CD4-positive, CD25-positive, alpha-beta regulatory T cell (primary cell): ENCODE data around the gene SUPT20HL1. TPM values are rescaled to one million over a fixed set of nuclear protein-coding genes. Genes with fewer than 3 reads are reported as not detected.
"Not testable (repeated sequence)": the region's sequence is repeated elsewhere in the genome, so short reads cannot be mapped to it uniquely, and the experiment has no call there.

Source experiments
- ATAC-seq, 2 donors: fragments of 150-1000 bp; cut with Tn5 transposase; one replicate each; pipeline ENCODE4 v1.10.0; 2021; ENCODE audit warnings: low read depth in 2 of 2, moderate number of reproducible peaks in 2 of 2, moderate library complexity in 1 of 2
- DNase-seq, 3 donors: peaks; one replicate each; pipeline versions ENCODE4 v3.0.0 to v3.0.0-alpha.2; 2012 to 2022; ENCODE audit warnings: mixed read lengths in 1 of 3
- H3K27ac ChIP-seq: one replicate; pipeline ENCODE4 v1.7.0; 2013; ENCODE audit warnings: mild to moderate bottlenecking, low read length; ENCODE audit not compliant: insufficient read depth, poor library complexity, severe bottlenecking
- H3K27me3 ChIP-seq: one replicate; pipeline ENCODE4 v1.7.0; 2013; ENCODE audit warnings: low read length; ENCODE audit not compliant: control insufficient read depth, insufficient read depth
- H3K36me3 ChIP-seq: one replicate; pipeline ENCODE4 v1.7.0; 2013; ENCODE audit warnings: mild to moderate bottlenecking, low read length, moderate library complexity; ENCODE audit not compliant: control insufficient read depth, insufficient read depth
- H3K4me1 ChIP-seq: 2 replicates; pipeline ENCODE4 v1.7.0; 2013; ENCODE audit warnings: mild to moderate bottlenecking, low read length; ENCODE audit not compliant: insufficient read depth, control insufficient read depth, poor library complexity, severe bottlenecking
- H3K4me3 ChIP-seq: one replicate; pipeline ENCODE4 v1.7.0; 2013; ENCODE audit warnings: low read depth, mild to moderate bottlenecking, low read length, moderate library complexity
- H3K9me3 ChIP-seq, 2 experiments: 1 replicate in 1 of 2; 2 replicates in 1 of 2; pipeline ENCODE4 v1.7.0; 2013; ENCODE audit warnings: low read length in 2 of 2, mild to moderate bottlenecking in 1 of 2, moderate library complexity in 1 of 2; ENCODE audit not compliant: control insufficient read depth in 2 of 2
- H3K27ac Mint-ChIP-seq, 3 donors: one replicate each; pipeline ENCODE4 v1.8.0; 2020 to 2022; ENCODE audit warnings: mild to moderate bottlenecking in 3 of 3, mixed read lengths in 3 of 3, moderate library complexity in 2 of 3
- H3K27me3 Mint-ChIP-seq: one replicate; pipeline ENCODE4 v1.8.0; 2022; ENCODE audit warnings: mild to moderate bottlenecking, mixed read lengths
- H3K36me3 Mint-ChIP-seq: one replicate; pipeline ENCODE4 v1.8.0; 2020; ENCODE audit warnings: mixed read lengths
- H3K4me1 Mint-ChIP-seq, 4 donors: one replicate each; pipeline ENCODE4 v1.8.0; 2020 to 2022; ENCODE audit warnings: mixed read lengths in 4 of 4, mild to moderate bottlenecking in 1 of 4
- H3K4me3 Mint-ChIP-seq, 4 donors: one replicate each; pipeline ENCODE4 v1.8.0; 2020 to 2022; ENCODE audit warnings: mild to moderate bottlenecking in 4 of 4, mixed read lengths in 4 of 4, moderate library complexity in 3 of 4
- H3K9me3 Mint-ChIP-seq, 7 donors: one replicate each; pipeline ENCODE4 v1.8.0; 2020 to 2022; ENCODE audit warnings: mixed read lengths in 7 of 7, mild to moderate bottlenecking in 3 of 7, moderate library complexity in 2 of 7
- polyA plus RNA-seq, 4 donors: library from polyadenylated mRNA; unstranded; fragments of 300-500 nt; fragmentation: Illumina TruSeq; gene quantifications; one replicate each; pipeline ENCODE4 v1.2.3, GENCODE V29; 2021
- total RNA-seq: library from RNA; stranded (reverse); gene quantifications from one replicate; pipeline ENCODE4 v1.2.3, GENCODE V29; 2022

SUPT20HL1 gene
- total and polyA plus RNA-seq, 5 donors from 2014 or later = not detected

DNA sequence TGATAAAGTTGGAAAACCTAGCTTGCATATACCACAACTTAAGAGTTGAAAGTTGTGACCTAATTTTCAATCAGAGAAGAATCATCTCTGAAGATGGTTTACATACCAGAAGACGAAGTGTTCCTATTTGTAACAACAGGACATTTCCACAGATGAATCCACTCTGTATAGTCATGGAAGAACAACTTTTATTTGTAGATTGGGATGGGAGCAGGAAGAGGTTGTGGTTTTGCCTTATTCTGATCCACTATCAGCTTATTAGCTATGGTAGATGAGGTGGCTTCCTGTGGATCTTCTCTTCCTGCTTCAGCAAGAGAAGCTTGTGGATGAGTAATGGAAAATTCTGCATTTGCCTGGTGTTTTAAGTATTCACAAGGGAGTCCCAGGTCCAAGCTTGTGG, 18.6 kb upstream of the SUPT20HL1 start:
- Mint-ChIP-seq H3K36me3 (no peaks in the 10 kb centered on the region), H3K27me3 (no peaks in the 10 kb centered on the region), H3K9me3 (no peaks in the 10 kb centered on the region), H3K27ac (no peak overlapping the region), H3K4me3 (peak overlapping the region in 1 of 4 donors; percentile 65), H3K4me1 (peaks cover 0 to 7% (median 2%) of the 10 kb centered on the region in 4 donors)
- no peak overlapping the region for H3K4me3 ChIP-seq
- H3K27ac ChIP-seq = no peak overlapping the region
- H3K27me3 ChIP-seq = no peaks in the 10 kb centered on the region
- DNase-seq = no peak
- H3K36me3 ChIP-seq = no peaks in the 10 kb centered on the region
- no peaks in the 10 kb centered on the region for H3K9me3 ChIP-seq
- no peaks in the 10 kb centered on the region for H3K4me1 ChIP-seq
- ATAC-seq = no peak

GRCh38 chrX:24343719-24344118, 16.7 kb upstream of the SUPT20HL1 start:
- no peak overlapping the region for H3K27ac Mint-ChIP-seq

DNA sequence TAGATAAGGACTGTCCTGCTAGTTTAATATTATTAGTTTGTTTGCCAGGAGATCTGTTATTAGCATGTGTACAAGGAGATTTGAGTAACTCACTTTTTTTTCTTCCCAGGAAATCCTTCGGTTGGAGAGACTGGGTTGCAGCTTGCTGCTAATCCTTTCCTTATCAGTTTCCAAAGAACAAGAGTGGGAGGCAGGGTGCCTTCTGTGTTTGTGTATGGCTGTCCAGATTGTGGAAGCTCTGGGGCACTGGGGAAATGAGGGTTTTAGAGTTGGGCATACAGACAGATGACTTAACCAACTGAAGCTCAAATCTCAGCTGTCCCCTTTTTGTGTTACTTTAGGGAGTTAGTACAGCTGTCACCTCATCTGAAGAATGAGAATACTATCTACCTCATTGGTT, 12.6 kb upstream of the SUPT20HL1 start:
- H3K9me3 Mint-ChIP-seq = peaks cover 0 to 2% (median 0%) of the 10 kb centered on the region in 7 donors
- Histone ChIP-seq H3K4me1 (no peaks in the 10 kb centered on the region), H3K9me3 (no peaks in the 10 kb centered on the region), H3K27ac (no peak overlapping the region), H3K36me3 (no peaks in the 10 kb centered on the region), H3K4me3 (no peak overlapping the region), H3K27me3 (no peaks in the 10 kb centered on the region)
- ATAC-seq = no peak
- peaks cover 0 to 7% (median 2%) of the 10 kb centered on the region in 4 donors for H3K4me1 Mint-ChIP-seq
- H3K4me3 Mint-ChIP-seq = no peak overlapping the region
- H3K36me3 Mint-ChIP-seq = no peaks in the 10 kb centered on the region
- H3K27me3 Mint-ChIP-seq = no peaks in the 10 kb centered on the region
- DNase-seq = no peak
- H3K27ac Mint-ChIP-seq = no peak overlapping the region

More at GRCh38 chrX:24343719-24344118, 16.7 kb upstream of the SUPT20HL1 start:
- H3K4me1 ChIP-seq = no peaks in the 10 kb centered on the region
- DNase-seq (peak in 1 of 3 donors; percentile 18), ATAC-seq (no peak)
- Mint-ChIP-seq H3K27me3 (no peaks in the 10 kb centered on the region), H3K4me3 (peak overlapping the region in 1 of 4 donors; percentile 32), H3K36me3 (no peaks in the 10 kb centered on the region), H3K4me1 (peaks cover 0 to 7% (median 2%) of the 10 kb centered on the region in 4 donors), H3K9me3 (peaks cover 0 to 2% (median 0%) of the 10 kb centered on the region in 7 donors)
- H3K36me3 ChIP-seq = no peaks in the 10 kb centered on the region
- no peak overlapping the region for H3K27ac ChIP-seq
- H3K27me3 ChIP-seq = no peaks in the 10 kb centered on the region
- H3K9me3 ChIP-seq = no peaks in the 10 kb centered on the region
- no peak overlapping the region for H3K4me3 ChIP-seq

DNA sequence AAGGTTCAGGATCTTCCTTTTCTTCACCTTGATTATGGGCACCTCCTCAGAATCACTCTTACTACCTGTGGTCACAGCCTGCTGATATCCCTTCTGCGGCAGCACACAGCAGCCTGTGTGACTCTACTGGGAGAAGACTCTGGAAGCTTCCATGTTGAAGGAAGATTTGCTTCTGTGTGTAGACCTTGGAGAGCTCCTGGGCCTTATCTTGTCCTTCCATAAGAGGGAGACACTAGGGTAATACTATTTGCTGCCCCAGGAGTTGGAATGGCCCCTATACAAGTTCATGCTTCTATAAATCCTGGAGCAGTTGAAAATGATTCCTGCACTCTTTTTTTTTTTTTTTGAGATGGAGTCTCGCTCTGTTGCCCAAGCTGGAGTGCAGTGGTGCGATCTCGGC, 10.2 kb upstream of the SUPT20HL1 start:
- Histone ChIP-seq H3K4me1 (no peaks in the 10 kb centered on the region), H3K27me3 (no peaks in the 10 kb centered on the region), H3K36me3 (no peaks in the 10 kb centered on the region), H3K27ac (no peak overlapping the region), H3K9me3 (no peaks in the 10 kb centered on the region), H3K4me3 (no peak overlapping the region)
- DNase-seq (no peak), ATAC-seq (no peak)
- Mint-ChIP-seq H3K4me3 (no peak overlapping the region), H3K27me3 (no peaks in the 10 kb centered on the region), H3K9me3 (peaks cover 0 to 2% (median 0%) of the 10 kb centered on the region in 7 donors), H3K36me3 (no peaks in the 10 kb centered on the region), H3K4me1 (no peaks in the 10 kb centered on the region), H3K27ac (no peak overlapping the region)

- Histone ChIP-seq H3K27me3 (no peaks in the 10 kb centered on the region), H3K9me3 (no peaks in the 10 kb centered on the region), H3K4me1 (no peaks in the 10 kb centered on the region), H3K27ac (no peak overlapping the region), H3K4me3 (no peak overlapping the region), H3K36me3 (no peaks in the 10 kb centered on the region)
- peaks cover 0 to 2% (median 0%) of the 10 kb centered on the region in 7 donors for H3K9me3 Mint-ChIP-seq
- no peaks in the 10 kb centered on the region for H3K4me1 Mint-ChIP-seq
- no peak overlapping the region for H3K4me3 Mint-ChIP-seq
- no peak for ATAC-seq
- H3K27ac Mint-ChIP-seq = no peak overlapping the region
- H3K27me3 Mint-ChIP-seq = peaks cover 5% of the 10 kb centered on the region
- DNase-seq = no peak
- H3K36me3 Mint-ChIP-seq = no peaks in the 10 kb centered on the region
Observed at GRCh38 chrX:24355095-24355494, 5.3 kb upstream of the SUPT20HL1 start.

DNA sequence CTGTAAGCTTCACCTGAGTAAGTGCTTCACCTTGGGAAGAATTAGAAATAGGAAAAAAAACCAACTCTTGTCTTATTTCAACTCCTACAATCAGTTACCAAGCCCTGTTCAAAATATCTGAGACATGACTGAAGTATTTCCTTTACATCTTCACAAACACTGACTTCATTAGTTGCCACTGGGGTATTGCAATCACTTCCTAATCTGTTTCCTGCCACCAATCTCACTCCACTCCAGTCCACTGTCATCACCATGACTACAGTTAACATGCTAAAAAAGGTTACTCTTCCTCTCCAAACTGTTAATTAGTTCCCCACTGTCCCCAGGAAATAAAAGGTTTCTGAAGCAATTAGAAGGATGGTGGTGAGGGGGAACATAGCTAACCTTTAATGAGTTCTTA, 3.3 kb upstream of the SUPT20HL1 start:
- Mint-ChIP-seq H3K4me1 (no peaks in the 10 kb centered on the region), H3K36me3 (no peaks in the 10 kb centered on the region), H3K27me3 (peaks cover 5% of the 10 kb centered on the region), H3K4me3 (no peak overlapping the region), H3K9me3 (peaks cover 0 to 5% (median 0%) of the 10 kb centered on the region in 7 donors), H3K27ac (no peak overlapping the region)
- H3K36me3 ChIP-seq = no peaks in the 10 kb centered on the region
- no peak overlapping the region for H3K4me3 ChIP-seq
- H3K27ac ChIP-seq = no peak overlapping the region
- no peak for DNase-seq
- no peaks in the 10 kb centered on the region for H3K4me1 ChIP-seq
- H3K9me3 ChIP-seq = no peaks in the 10 kb centered on the region
- ATAC-seq = no peak
- H3K27me3 ChIP-seq = no peaks in the 10 kb centered on the region

DNA sequence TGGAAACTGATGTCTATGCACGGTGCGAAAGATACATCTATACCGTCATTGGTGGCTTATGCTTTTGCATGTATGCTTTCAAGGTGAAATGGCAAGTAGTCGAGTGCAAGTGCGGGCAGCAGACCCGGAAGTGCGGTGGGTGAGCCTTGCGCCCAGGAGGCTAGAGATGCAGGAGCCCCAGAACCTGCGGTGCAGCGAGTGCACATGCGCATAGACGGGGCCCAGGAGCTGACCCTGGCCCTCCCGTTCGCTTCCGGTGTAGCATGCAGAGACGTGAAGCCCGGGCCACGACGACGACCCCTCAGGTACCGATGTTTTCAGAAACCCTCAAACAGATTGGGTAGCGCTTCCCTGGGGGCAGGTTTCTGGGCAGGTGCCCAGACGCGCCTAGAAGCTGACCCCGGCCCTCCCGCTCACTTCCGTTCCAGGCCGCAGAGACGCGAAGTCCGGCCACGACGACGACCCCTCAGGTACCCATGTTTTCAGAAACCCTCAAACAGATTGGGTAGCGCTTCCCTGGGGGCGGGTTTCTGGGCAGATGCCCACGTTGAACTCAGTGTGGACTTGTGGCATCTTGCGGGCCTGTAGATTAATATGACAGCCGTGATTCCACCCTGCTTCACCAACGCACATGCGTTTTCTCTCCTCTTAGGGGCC, 1.8 kb downstream of the SUPT20HL1 start:
- not testable (repeated sequence) for ATAC-seq, H3K9me3 ChIP-seq, H3K4me1 ChIP-seq, H3K27ac Mint-ChIP-seq, H3K9me3 Mint-ChIP-seq, H3K4me1 Mint-ChIP-seq, H3K36me3 ChIP-seq, H3K36me3 Mint-ChIP-seq, H3K4me3 ChIP-seq, DNase-seq, H3K27me3 Mint-ChIP-seq, H3K27ac ChIP-seq, H3K27me3 ChIP-seq, H3K4me3 Mint-ChIP-seq

- ATAC-seq, H3K9me3 Mint-ChIP-seq, H3K36me3 Mint-ChIP-seq, H3K27me3 Mint-ChIP-seq, H3K27ac ChIP-seq, H3K4me1 Mint-ChIP-seq, H3K4me1 ChIP-seq, H3K27me3 ChIP-seq, DNase-seq, H3K27ac Mint-ChIP-seq, H3K36me3 ChIP-seq, H3K9me3 ChIP-seq, H3K4me3 ChIP-seq, H3K4me3 Mint-ChIP-seq: not testable (repeated sequence)
Observed at GRCh38 chrX:24363432-24364181, 3.2 kb downstream of the SUPT20HL1 start.
